Measurements from ENCODE around the gene CMTR1.

GRCh38 chr6:37516920-37517405 is 83.9 kb downstream of the CMTR1 start:
- TF ChIP-seq, protein P1, sequence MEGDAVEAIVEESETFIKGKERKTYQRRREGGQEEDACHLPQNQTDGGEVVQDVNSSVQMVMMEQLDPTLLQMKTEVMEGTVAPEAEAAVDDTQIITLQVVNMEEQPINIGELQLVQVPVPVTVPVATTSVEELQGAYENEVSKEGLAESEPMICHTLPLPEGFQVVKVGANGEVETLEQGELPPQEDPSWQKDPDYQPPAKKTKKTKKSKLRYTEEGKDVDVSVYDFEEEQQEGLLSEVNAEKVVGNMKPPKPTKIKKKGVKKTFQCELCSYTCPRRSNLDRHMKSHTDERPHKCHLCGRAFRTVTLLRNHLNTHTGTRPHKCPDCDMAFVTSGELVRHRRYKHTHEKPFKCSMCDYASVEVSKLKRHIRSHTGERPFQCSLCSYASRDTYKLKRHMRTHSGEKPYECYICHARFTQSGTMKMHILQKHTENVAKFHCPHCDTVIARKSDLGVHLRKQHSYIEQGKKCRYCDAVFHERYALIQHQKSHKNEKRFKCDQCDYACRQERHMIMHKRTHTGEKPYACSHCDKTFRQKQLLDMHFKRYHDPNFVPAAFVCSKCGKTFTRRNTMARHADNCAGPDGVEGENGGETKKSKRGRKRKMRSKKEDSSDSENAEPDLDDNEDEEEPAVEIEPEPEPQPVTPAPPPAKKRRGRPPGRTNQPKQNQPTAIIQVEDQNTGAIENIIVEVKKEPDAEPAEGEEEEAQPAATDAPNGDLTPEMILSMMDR (conservative IDR thresholded peaks at IDR 0.05) = no peak
- TF ChIP-seq ZFX (IDR thresholded peaks at IDR 0.05) = no peak
